SH-SY5Y (cell line): ENCODE measurements around the gene CDKN2C.

Experiments
- GATA2 ChIP-seq: IDR thresholded peaks from 2 replicates; pipeline ENCODE4 v1.6.1; 2011; ENCODE audit warnings: mild to moderate bottlenecking, low read depth, low read length
- GATA3 ChIP-seq: IDR thresholded peaks from 2 replicates; pipeline ENCODE4 v1.6.1; 2011; ENCODE audit warnings: low read depth, mild to moderate bottlenecking, low read length, moderate library complexity

GRCh38 chr1:50976890-50977574 is 7.0 kb downstream of the CDKN2C start:
- no peak for TF ChIP-seq GATA3
- TF ChIP-seq GATA2: no peak
